Measurements from ENCODE around the gene DGKZ.

DNA sequence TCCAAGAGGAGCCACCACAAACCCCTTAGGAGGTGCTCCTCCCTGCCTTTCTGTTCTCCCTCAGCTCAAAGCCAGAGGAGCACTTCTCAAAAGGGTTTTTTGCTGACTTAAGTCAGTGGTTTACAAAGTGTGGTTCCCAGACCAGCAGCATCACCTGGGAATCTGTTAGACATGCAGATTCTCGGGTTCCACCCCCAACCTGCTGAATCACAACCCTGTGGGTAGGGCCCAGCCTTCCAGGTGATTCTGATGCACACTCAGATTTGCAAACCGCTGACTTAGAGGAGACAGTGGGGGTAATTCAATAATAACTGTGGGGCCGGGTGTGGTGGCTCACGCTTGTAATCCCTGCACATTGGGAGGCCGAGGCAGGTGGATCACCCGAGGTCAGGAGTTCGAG is 47.0 kb upstream of the DGKZ start:
- TF ChIP-seq POLR2AphosphoS5 (IDR thresholded peaks at IDR 0.05) (no peak), POLR2A (IDR thresholded peaks at IDR 0.05) (no peak)
- TF ChIP-seq, protein P1, sequence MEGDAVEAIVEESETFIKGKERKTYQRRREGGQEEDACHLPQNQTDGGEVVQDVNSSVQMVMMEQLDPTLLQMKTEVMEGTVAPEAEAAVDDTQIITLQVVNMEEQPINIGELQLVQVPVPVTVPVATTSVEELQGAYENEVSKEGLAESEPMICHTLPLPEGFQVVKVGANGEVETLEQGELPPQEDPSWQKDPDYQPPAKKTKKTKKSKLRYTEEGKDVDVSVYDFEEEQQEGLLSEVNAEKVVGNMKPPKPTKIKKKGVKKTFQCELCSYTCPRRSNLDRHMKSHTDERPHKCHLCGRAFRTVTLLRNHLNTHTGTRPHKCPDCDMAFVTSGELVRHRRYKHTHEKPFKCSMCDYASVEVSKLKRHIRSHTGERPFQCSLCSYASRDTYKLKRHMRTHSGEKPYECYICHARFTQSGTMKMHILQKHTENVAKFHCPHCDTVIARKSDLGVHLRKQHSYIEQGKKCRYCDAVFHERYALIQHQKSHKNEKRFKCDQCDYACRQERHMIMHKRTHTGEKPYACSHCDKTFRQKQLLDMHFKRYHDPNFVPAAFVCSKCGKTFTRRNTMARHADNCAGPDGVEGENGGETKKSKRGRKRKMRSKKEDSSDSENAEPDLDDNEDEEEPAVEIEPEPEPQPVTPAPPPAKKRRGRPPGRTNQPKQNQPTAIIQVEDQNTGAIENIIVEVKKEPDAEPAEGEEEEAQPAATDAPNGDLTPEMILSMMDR (IDR thresholded peaks at IDR 0.05 in 8 of 11, conservative IDR thresholded peaks at IDR 0.05 in 3 of 11) = no peak
